HT-29 (cell line): ENCODE data around the gene JAZF1. TPM values are rescaled to one million over a fixed set of nuclear protein-coding genes. Genes with fewer than 3 reads are reported as not detected.

Experiments used
- DNase-seq: peaks from one replicate; pipeline ENCODE4 v3.0.0-alpha.2; 2015; ENCODE audit warnings: low spot score
- total RNA-seq: library from RNA; depleted of rRNA; stranded (reverse); fragments of >200 nt; shearing (Covaris generic); gene quantifications from 2 replicates; pipeline ENCODE4 v1.2.3, GENCODE V29; 2014

The JAZF1 gene
- total RNA-seq, 1 experiment from 2014 or later, result not detected

- no peak for DNase-seq
Measured at GRCh38 chr7:28106321-28106829, 74.2 kb downstream of the JAZF1 start.

- no peak for DNase-seq
Measured at GRCh38 chr7:28105234-28105633, 75.4 kb downstream of the JAZF1 start.

DNA sequence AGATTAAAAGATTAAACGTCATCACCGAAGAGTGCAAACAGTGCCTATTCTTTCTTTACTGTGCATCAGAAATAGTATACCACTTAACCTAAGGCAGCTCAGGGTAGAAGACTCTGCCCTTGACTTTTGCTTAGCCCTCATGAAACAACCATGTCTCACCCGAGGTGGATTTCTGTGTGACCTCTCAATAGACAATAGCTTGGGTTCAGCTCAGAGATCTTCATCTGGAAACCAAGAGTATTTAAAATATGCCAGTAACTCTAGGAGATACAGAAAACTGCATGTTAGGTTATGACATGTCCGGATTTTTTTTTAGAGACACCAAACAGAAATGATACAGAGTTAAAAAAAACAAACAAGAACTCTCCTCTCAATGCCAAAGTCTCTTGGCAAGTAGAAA is 75.8 kb downstream of the JAZF1 start:
- DNase-seq, result no peak

GRCh38 chr7:28104041-28104541 is 76.5 kb downstream of the JAZF1 start:
- DNase-seq, result no peak

DNA sequence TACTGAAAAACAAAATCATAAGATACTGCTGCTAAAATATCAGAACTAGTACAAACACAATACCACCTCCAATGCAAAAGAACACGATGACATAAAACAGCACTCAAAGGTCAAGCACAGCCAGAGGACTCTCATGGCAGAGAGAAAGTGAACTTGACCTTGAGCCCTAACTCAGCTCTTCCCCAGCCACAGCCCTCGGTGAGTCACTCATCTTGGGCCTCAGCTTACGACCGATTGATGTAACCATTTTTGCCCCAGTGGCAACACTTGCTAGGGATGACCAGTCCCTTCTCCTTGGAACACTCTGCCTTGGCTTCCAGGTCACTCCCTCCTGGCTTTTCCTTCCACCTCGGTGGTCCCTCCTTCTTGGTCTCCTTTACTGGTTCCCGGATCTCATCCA is 77.8 kb downstream of the JAZF1 start:
- DNase-seq, result no peak

DNA sequence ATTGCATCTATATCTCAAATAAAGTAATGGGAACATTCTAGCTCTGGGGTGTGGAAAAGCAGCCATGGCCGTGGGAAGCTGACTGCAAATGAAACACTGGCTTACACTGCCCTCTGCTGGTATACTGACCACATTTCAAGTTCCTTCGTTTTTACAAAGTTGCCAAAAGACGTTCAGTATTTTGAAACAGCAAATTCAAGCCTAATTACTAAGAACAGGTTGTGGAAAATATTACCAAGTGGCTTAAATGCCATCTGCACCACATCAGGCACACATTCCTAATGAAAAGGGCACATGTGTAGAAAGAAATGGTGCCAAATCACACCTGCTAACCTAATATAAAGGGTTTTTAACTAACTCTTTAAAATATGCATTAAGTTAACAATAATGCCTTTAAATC is 83.9 kb downstream of the JAZF1 start:
- peak; percentile 69 for DNase-seq

DNA sequence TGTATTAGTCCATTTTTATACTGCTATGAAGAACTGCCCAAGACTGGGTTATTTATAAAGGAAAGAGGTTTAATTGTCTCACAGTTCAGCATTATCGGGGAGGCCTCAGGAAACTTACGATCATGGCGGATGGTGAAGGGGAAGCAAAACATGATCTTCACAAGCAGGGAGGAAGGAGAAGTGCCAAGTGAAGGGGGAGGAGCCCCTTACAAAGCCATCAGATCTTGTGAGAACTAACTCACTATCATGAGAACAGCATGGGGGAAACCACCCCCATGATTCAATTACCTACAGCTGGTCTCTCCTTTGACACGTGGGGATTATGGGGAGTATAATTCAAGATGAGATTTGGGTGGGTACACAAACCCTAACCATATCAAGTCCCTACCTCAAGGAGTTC is 85.4 kb downstream of the JAZF1 start:
- DNase-seq, result no peak

GRCh38 chr7:28093623-28094232 is 86.9 kb downstream of the JAZF1 start:
- DNase-seq, result peak; percentile 64

- no peak for DNase-seq
Measured at GRCh38 chr7:28091190-28091589, 89.4 kb downstream of the JAZF1 start.

- DNase-seq, result no peak
Measured at GRCh38 chr7:28088901-28089714, 91.5 kb downstream of the JAZF1 start.

DNA sequence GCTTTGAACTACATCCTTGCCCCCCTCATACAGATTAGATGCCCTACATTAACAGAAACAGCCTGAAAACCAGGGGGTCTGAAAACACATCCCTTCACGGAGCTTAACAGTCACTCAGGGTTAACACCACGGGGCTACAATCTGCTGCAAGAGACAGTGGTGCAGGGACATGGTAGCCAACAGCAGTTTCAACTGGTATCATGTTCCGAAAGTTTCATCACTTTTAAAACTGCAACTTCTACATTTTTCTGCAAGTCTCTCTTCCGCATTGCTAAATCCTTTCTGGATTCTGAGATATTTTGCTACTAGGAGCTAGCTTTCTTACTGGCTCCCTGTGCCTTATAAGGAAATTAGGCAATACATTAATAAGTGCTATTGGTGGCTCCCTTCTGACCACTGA is 92.6 kb downstream of the JAZF1 start:
- no peak for DNase-seq

DNA sequence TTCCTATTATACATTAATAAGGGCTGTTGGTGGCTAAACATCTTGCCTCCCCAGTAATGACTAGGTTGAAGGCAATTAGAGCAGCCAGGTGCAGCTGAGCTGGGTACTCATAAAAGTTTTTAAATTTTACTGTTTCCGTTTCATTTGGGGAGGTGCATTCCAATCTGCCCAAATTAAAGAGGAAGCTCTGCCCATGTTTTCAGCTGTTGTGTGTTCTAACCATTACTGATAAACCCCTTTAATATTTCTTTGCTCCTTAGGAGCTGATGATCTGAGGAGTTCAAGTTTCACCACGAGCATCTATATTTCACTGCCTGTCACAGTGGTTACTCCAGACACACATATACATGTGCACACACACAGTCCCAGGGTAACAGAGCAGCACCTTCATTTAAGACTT is 94.4 kb downstream of the JAZF1 start:
- no peak for DNase-seq

- no peak for DNase-seq
Measured at GRCh38 chr7:28083998-28084985, 96.3 kb downstream of the JAZF1 start.

- no peak for DNase-seq
Measured at GRCh38 chr7:28083164-28083997, 97.2 kb downstream of the JAZF1 start.

- DNase-seq, result no peak
Measured at GRCh38 chr7:28082071-28082470, 98.5 kb downstream of the JAZF1 start.

GRCh38 chr7:28081016-28081415 is 99.6 kb downstream of the JAZF1 start:
- DNase-seq, result no peak

DNA sequence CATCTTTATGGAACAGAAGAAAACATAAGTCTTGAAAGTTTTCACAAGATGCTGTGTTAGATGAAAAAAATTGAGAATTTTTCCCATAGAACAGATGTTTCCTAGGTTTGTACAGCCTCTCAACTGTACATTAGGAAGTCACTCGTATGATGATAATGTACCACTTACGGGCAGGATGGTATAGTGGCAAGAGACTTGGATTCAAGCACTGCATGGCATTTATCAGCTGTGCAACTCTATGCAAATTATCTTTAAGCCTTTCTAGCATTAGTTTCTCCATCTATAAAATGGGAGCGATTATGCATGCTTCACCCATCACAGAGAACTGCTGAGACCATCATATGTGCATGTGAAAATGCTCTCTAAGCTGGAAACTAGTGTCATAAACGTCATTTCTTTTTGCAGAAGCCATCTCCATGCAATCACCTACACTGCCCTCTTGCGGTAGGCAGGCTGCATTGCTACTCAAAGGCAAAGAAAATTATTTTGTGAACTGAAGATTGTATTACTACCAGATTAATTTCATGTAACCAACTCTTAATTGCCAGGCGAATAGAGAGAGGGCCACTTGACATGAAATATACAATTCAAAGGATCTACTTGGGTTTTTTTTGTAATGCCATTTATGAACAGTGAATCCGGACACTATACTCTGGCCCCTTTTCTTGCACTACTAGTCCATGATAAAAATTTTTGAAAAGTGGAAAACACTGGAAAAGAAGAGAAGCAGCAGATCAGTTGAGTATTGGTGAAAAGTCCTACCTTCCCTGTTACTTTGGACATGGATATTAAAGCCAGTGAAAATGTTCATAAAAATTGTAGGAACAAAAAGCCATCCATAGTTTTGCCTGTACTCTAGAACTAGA is 102.3 kb downstream of the JAZF1 start:
- DNase-seq, result peak; percentile 54

- DNase-seq, result no peak
Measured at GRCh38 chr7:28077616-28078015, 103.0 kb downstream of the JAZF1 start.

GRCh38 chr7:28076423-28077200 is 104.0 kb downstream of the JAZF1 start:
- no peak for DNase-seq
